Epithelial cell of esophagus (primary cell): Measurements from ENCODE around the gene STK32B.

Experiments
- DNase-seq: peaks from one replicate; pipeline ENCODE4 v3.0.0; 2010; ENCODE audit warnings: low read depth
- H3K4me3 ChIP-seq: 2 replicates; pipeline ENCODE4 v1.5.1; 2011; ENCODE audit warnings: mild to moderate bottlenecking, low read length, control low read depth
- TF ChIP-seq, protein P1 (sequence below): IDR thresholded peaks from 2 replicates; pipeline ENCODE4 v1.5.1; 2011; ENCODE audit warnings: low read depth, mild to moderate bottlenecking, low read length, control low read depth, inconsistent platforms; ENCODE audit not compliant: insufficient read depth; ENCODE audit errors: missing control alignments

Gene STK32B

DNA sequence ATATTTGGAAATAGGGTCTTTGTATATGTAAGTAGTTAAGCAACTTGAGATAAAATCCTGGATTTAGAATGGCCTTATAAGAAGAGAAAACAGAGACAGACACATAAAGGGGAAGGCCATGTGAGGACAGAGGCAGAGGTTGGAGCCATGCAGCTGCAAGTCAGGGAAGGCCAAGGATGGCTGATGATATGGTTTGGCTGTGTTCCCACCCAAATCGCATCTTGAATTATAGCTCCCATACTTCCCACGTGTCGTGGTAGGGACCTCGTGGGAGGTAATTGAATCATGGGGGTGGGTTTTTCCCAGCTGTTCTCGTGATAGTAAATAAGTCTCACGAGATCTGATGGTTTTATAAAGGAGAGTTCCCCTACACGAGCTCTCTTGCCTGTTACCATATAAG, 76.3 kb downstream of the STK32B start:
- TF ChIP-seq, protein P1, sequence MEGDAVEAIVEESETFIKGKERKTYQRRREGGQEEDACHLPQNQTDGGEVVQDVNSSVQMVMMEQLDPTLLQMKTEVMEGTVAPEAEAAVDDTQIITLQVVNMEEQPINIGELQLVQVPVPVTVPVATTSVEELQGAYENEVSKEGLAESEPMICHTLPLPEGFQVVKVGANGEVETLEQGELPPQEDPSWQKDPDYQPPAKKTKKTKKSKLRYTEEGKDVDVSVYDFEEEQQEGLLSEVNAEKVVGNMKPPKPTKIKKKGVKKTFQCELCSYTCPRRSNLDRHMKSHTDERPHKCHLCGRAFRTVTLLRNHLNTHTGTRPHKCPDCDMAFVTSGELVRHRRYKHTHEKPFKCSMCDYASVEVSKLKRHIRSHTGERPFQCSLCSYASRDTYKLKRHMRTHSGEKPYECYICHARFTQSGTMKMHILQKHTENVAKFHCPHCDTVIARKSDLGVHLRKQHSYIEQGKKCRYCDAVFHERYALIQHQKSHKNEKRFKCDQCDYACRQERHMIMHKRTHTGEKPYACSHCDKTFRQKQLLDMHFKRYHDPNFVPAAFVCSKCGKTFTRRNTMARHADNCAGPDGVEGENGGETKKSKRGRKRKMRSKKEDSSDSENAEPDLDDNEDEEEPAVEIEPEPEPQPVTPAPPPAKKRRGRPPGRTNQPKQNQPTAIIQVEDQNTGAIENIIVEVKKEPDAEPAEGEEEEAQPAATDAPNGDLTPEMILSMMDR: no peak
- DNase-seq: no peak
- H3K4me3 ChIP-seq: no peak overlapping the region

DNA sequence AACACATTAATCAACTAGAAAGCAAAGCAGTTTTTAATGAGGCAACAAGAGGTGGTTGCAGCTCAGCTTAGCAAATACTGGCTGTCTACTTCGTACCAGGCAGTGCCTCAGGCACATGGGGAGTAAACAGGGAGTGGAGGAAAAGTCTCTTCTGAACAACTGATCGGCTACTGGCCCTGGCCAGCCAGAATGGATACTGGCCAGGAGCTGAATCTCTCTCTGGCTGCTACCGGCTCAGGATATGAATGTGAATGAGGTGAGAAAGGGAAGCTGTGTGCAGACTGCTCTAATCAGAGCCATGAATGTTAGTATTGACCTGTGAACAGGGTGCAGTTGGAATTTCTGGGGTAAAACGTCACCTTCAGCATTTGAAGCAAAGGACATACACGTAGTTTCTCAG, 77.3 kb downstream of the STK32B start:
- DNase-seq: no peak
- TF ChIP-seq, protein P1: no peak
- H3K4me3 ChIP-seq: no peak overlapping the region

DNA sequence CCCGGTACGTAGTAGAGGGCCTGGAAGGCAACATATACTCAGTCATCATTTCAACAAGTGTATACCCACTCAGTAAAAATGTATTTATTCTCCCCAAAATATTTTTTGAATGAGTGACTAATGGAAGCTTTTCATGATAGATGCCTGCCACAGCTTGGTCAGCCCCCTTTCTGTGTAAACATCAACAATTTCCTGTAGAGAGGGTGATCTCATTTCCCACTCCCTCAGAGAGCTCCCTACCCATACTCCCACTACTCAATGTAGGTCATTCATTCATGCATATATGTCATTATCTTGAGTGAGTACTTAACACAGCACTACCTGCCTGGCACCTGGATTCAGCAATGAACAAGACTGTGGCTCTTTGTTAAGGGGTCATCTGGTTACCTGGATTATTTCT, 81.9 kb downstream of the STK32B start:
- TF ChIP-seq, protein P1: no peak
- DNase-seq: no peak
- no peak overlapping the region for H3K4me3 ChIP-seq

DNA sequence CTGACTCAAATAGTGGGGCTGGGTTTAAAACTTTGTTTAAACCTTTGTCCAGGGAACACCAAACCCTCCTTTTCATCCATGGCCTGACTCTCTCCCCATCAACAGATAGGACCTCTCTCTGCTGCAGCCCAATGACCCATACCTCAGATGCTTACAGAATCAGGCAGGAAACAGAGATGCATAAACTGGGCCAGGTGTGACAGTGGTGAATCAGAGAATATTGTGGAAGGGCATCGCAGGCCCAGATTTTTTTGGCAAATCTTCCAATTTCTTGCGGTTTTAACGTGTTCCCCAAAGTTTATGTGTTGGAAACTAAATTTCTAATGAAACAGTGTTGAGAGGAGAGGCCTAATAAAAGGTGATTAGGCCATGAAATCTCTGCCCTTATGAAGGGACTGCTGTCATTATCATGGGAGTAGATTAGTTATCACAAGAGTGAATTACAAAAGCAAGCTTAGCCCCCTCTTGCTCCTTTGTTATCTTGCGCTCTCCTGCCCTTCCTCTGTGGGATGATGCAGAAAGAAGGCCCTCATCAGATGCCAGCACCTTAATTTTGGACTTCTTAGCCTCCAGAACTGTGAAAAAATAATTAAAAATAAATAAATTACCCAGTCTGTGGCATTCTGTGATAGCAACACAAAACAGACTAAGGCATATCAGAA, 82.8 kb downstream of the STK32B start:
- no peak for DNase-seq
- TF ChIP-seq, protein P1: no peak
- no peak overlapping the region for H3K4me3 ChIP-seq

DNA sequence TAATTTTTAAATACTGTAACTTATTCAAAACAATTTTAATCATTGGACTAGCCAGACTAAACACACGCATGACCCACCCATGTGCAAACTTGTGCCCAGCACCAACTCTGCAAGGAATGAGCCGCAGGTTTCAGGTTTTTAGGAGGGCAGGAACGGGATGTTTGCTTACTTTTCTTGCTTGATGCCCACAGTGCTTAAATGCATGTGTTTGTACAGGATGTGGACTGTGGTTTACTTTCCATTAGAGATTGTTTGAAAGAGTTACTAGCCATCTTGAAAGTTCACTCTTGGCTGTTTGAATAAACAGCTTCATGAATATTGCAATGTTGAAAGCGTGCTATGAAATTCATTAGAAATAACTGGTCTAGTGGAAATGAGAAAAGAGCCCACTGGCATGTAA, 83.3 kb downstream of the STK32B start:
- no peak for DNase-seq
- H3K4me3 ChIP-seq: no peak overlapping the region
- TF ChIP-seq, protein P1: no peak

DNA sequence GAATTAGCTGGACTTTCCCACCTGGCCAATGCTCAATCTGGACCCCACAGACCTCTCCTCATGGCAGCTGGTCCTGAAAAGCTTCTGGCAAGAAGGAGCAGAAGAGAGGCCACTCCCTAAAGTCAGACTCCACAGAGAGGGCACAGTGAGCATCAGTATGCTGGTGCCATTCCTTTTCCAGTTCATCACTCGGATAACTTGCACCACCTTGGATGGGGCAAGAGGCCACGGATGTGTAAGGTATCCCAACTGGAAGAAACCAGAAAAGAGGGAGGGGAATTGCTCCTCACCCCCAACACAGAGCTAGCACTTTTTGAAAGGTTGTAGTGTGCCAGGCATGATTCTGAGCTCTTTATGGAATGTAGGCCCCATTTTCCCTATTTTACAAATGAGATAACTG, 85.9 kb downstream of the STK32B start:
- TF ChIP-seq, protein P1: no peak
- DNase-seq: no peak
- H3K4me3 ChIP-seq: no peak overlapping the region

DNA sequence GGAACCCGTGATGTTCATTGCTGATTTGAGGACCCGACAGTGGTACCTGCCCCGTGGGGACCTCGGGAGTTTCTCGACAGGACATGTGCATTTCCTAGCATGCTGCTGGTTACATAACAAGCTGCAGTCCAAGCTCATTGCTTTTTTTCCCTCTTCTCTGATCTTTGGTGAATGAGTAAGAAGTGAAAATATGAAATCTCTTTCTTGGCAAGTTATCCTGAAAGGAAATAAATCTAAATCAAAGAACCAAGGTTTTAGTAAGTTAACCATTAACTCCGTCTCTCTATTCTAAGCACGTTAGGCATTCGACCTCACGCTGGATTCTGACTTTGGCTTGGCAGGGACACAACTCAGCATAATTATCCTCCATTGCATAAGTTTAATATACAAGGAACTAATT, 86.6 kb downstream of the STK32B start:
- TF ChIP-seq, protein P1: no peak
- no peak for DNase-seq
- H3K4me3 ChIP-seq: no peak overlapping the region
